Thymus (tissue), 14 donors: ENCODE data around the gene PDE6D. TPM values are rescaled to one million over a fixed set of nuclear protein-coding genes. Genes with fewer than 3 reads are reported as not detected.

Experiments used
- DNase-seq, 9 donors: peaks; one replicate each; pipeline ENCODE4 v3.0.0-alpha.2; 2013; ENCODE audit warnings: low spot score in 9 of 9, low read depth in 6 of 9, missing footprints in 1 of 9
- H3K27ac ChIP-seq, 2 donors: one replicate each; pipeline ENCODE4 v1.5.1; 2013; ENCODE audit warnings: control low read depth in 1 of 2, low read depth in 1 of 2, low read length in 1 of 2, mild to moderate bottlenecking in 1 of 2, moderate library complexity in 1 of 2
- H3K27me3 ChIP-seq, 2 donors: one replicate each; pipeline ENCODE4 v1.5.1; 2013; ENCODE audit warnings: low read length in 1 of 2; ENCODE audit not compliant: control insufficient read depth in 2 of 2, insufficient read depth in 1 of 2
- H3K36me3 ChIP-seq, 2 donors: one replicate each; pipeline ENCODE4 v1.5.1; 2013; ENCODE audit warnings: low read length in 1 of 2, mild to moderate bottlenecking in 1 of 2, moderate library complexity in 1 of 2; ENCODE audit not compliant: control insufficient read depth in 2 of 2, insufficient read depth in 2 of 2
- H3K4me1 ChIP-seq, 2 donors: one replicate each; pipeline ENCODE4 v1.5.1; 2013; ENCODE audit warnings: low read length in 2 of 2; ENCODE audit not compliant: control insufficient read depth in 2 of 2, insufficient read depth in 2 of 2
- H3K4me3 ChIP-seq, 2 donors: one replicate each; pipeline ENCODE4 v1.5.1; 2013; ENCODE audit warnings: low read length in 2 of 2, control low read depth in 1 of 2, mild to moderate bottlenecking in 1 of 2
- H3K9me3 ChIP-seq, 2 donors: one replicate each; pipeline ENCODE4 v1.5.1; 2013; ENCODE audit warnings: low read length in 1 of 2, mild to moderate bottlenecking in 1 of 2; ENCODE audit not compliant: control insufficient read depth in 2 of 2, insufficient read depth in 1 of 2
- WGBS: extraction: QIAGEN DNeasy Blood & Tissue Kit; methylation state at CpG from one replicate; pipeline ENCODE4 v1.1.7; 2013; 5-methylcytosine and 5-hydroxymethylcytosine counted together
- long read RNA-seq, 10 donors: transcript quantifications; one replicate each; lab custom pipeline, GENCODE V29; 2026
- polyA plus RNA-seq: library from polyadenylated mRNA; stranded (reverse); fragments of 200-250 nt; gene quantifications from one replicate; pipeline ENCODE4 v1.2.3, GENCODE V29; 2013
- total RNA-seq: library from RNA; stranded (reverse); fragments of 120-200 nt; gene quantifications from one replicate; pipeline ENCODE4 v1.2.4, GENCODE V29; 2013
- donor health status: healthy.

PDE6D gene
- total RNA-seq (46.2 TPM), polyA plus RNA-seq (44.2 TPM)
- long read RNA-seq, donor 1, partial matches to known transcripts, result 0 of 3 reads
- long read RNA-seq, donor 1, other reads (novel, unspliced or antisense), result 0 of 3 reads
- long read RNA-seq, donor 2, transcript PDE6D-201 (5 exons, 1,175 nt), result major isoform, 24 of 214 reads
- long read RNA-seq, donor 2, partial matches to known transcripts, result 151 of 214 reads
- long read RNA-seq, donor 2, other reads (novel, unspliced or antisense), result 36 of 214 reads
- long read RNA-seq, donor 3, transcript PDE6D-201 (5 exons, 1,175 nt), result major isoform, 33 of 39 reads
- long read RNA-seq, donor 3, partial matches to known transcripts, result 0 of 39 reads
- long read RNA-seq, donor 3, other reads (novel, unspliced or antisense), result 0 of 39 reads
- long read RNA-seq, donor 4, transcript PDE6D-201 (5 exons, 1,175 nt), result major isoform, 10 of 18 reads
- long read RNA-seq, donor 4, partial matches to known transcripts, result 8 of 18 reads
- long read RNA-seq, donor 4, other reads (novel, unspliced or antisense), result 0 of 18 reads
- long read RNA-seq, donor 5, transcript PDE6D-201 (5 exons, 1,175 nt), result major isoform, 36 of 65 reads
- long read RNA-seq, donor 5, partial matches to known transcripts, result 5 of 65 reads
- long read RNA-seq, donor 5, other reads (novel, unspliced or antisense), result 16 of 65 reads
- long read RNA-seq, donor 6, transcript PDE6D-201 (5 exons, 1,175 nt), result major isoform, 11 of 26 reads
- long read RNA-seq, donor 6, partial matches to known transcripts, result 0 of 26 reads
- long read RNA-seq, donor 6, other reads (novel, unspliced or antisense), result 13 of 26 reads
- long read RNA-seq, donor 7, transcript PDE6D-201 (5 exons, 1,175 nt), result major isoform, 17 of 17 reads
- long read RNA-seq, donor 7, partial matches to known transcripts, result 0 of 17 reads
- long read RNA-seq, donor 7, other reads (novel, unspliced or antisense), result 0 of 17 reads
- long read RNA-seq, donor 8, transcript PDE6D-201 (5 exons, 1,175 nt), result major isoform, 10 of 10 reads
- long read RNA-seq, donor 8, partial matches to known transcripts, result 0 of 10 reads
- long read RNA-seq, donor 8, other reads (novel, unspliced or antisense), result 0 of 10 reads
- long read RNA-seq, donor 9, transcript PDE6D-201 (5 exons, 1,175 nt), result major isoform, 9 of 9 reads
- long read RNA-seq, donor 9, partial matches to known transcripts, result 0 of 9 reads
- long read RNA-seq, donor 9, other reads (novel, unspliced or antisense), result 0 of 9 reads
- long read RNA-seq, donor 10, transcript PDE6D-201 (5 exons, 1,175 nt), result major isoform, 17 of 18 reads
- long read RNA-seq, donor 10, partial matches to known transcripts, result 0 of 18 reads
- long read RNA-seq, donor 10, other reads (novel, unspliced or antisense), result 0 of 18 reads

GRCh38 chr2:231780909-231781797 lies at the start of gene PDE6D:
Gene PDE6D, minus strand, starts transcription at chr2:231781282. Its CDS starts 168 bp downstream, at chr2:231781114.
- peaks cover 0 to 3% of the 10 kb centered on the region in 2 donors for H3K9me3 ChIP-seq
- no peaks in the 10 kb centered on the region for H3K36me3 ChIP-seq
- peak within 1 kb of the TSS; percentile 57 to 77 for H3K27ac ChIP-seq
- peak within 1 kb of the TSS; percentile 54 to 85 for H3K4me3 ChIP-seq
- peak; percentile 96 to 99 (median 97) for DNase-seq
- H3K4me1 ChIP-seq, result peaks cover 14 to 19% of the 10 kb centered on the region in 2 donors
- H3K27me3 ChIP-seq, result peaks cover 0 to 7% of the 10 kb centered on the region in 2 donors
- under 1% methylated on average over 67 of the region's 67 CpGs for WGBS

- no peaks in the 10 kb centered on the region for H3K27me3 ChIP-seq
- no peaks in the 10 kb centered on the region for H3K4me1 ChIP-seq
- no peak overlapping the region for H3K4me3 ChIP-seq
- no peak for DNase-seq
- H3K36me3 ChIP-seq, result no peaks in the 10 kb centered on the region
- no peaks in the 10 kb centered on the region for H3K9me3 ChIP-seq
- 58% methylated on average over 3 of the region's 3 CpGs for WGBS
- no peak overlapping the region for H3K27ac ChIP-seq
These were observed 40.8 kb upstream of the PDE6D start for GRCh38 chr2:231821908-231822307.

GRCh38 chr2:231820786-231821303 lies 39.8 kb upstream of the PDE6D start:
- no peaks in the 10 kb centered on the region for H3K27me3 ChIP-seq
- H3K36me3 ChIP-seq, result no peaks in the 10 kb centered on the region
- H3K27ac ChIP-seq, result no peak overlapping the region
- no peaks in the 10 kb centered on the region for H3K4me1 ChIP-seq
- no peak for DNase-seq
- H3K9me3 ChIP-seq, result no peaks in the 10 kb centered on the region
- whole genome bisulfite sequencing, result 80% methylated on average over 12 of the region's 12 CpGs
- H3K4me3 ChIP-seq, result no peak overlapping the region

- Histone ChIP-seq H3K27me3 (no peaks in the 10 kb centered on the region), H3K36me3 (no peaks in the 10 kb centered on the region), H3K9me3 (no peaks in the 10 kb centered on the region), H3K4me1 (no peaks in the 10 kb centered on the region), H3K27ac (no peak overlapping the region), H3K4me3 (no peak overlapping the region)
- DNase-seq, result no peak
- 89% methylated on average over 2 of the region's 2 CpGs for WGBS
These were observed 38.5 kb upstream of the PDE6D start for GRCh38 chr2:231819447-231820042.

GRCh38 chr2:231816327-231817026 lies 35.4 kb upstream of the PDE6D start:
- Histone ChIP-seq H3K4me1 (no peaks in the 10 kb centered on the region), H3K4me3 (no peak overlapping the region), H3K27me3 (no peaks in the 10 kb centered on the region), H3K27ac (no peak overlapping the region), H3K36me3 (peaks cover 0 to 5% of the 10 kb centered on the region in 2 donors), H3K9me3 (no peaks in the 10 kb centered on the region)
- 99% methylated on average over 8 of the region's 8 CpGs for WGBS
- DNase-seq, result no peak

DNA sequence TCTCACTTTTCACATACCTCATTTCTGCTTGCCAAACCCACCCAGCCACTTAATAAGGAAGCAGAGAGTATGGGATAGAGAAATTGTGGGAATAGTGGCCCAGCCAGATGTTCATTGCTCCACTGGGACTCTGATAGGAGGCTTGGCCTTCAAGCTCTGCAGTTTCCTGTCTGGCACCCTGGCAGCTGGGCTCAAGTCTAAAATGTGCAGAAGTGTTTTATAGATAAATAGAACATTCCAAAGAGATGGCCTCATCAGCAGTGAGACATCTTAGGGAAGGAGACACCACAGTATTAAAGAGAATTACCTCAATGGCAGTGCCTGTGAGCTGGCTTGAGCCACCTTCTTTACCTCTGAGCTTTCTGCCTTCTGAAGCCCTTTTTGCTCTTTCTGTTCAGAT lies 29.8 kb upstream of the PDE6D start:
- Histone ChIP-seq H3K36me3 (peaks cover 39 to 46% of the 10 kb centered on the region in 2 donors), H3K9me3 (peaks cover 0 to 1% of the 10 kb centered on the region in 2 donors), H3K27ac (no peak overlapping the region), H3K4me3 (no peak overlapping the region), H3K4me1 (no peaks in the 10 kb centered on the region), H3K27me3 (no peaks in the 10 kb centered on the region)
- DNase-seq, result no peak

- DNase-seq, result no peak
- peaks cover 64 to 67% of the 10 kb centered on the region in 2 donors for H3K36me3 ChIP-seq
- H3K9me3 ChIP-seq, result peaks cover 0 to 1% of the 10 kb centered on the region in 2 donors
- H3K27me3 ChIP-seq, result no peaks in the 10 kb centered on the region
- H3K4me3 ChIP-seq, result no peak overlapping the region
- H3K4me1 ChIP-seq, result no peaks in the 10 kb centered on the region
- no peak overlapping the region for H3K27ac ChIP-seq
- WGBS, result 95% methylated on average over 2 of the region's 2 CpGs
These were observed 25.9 kb upstream of the PDE6D start for GRCh38 chr2:231807020-231807419.
